ENCODE results near the gene SH3RF2. TPM values are rescaled to one million over a fixed set of nuclear protein-coding genes. Genes with fewer than 3 reads are reported as not detected.

Gene SH3RF2
- total and polyA plus RNA-seq, 2 donors (not counting 1 experiment from before 2014, with no cell fraction given), result 0.03 TPM; not detected in 1

GRCh38 chr5:145984072-145984471, 47.7 kb downstream of the SH3RF2 start:
- H3K9me3 ChIP-seq (ENCODE audit: control extremely low read depth in 1 of 3, control insufficient read depth in 2 of 3, insufficient read depth in 1 of 3, low read length in 2 of 3), result no peaks in the 10 kb centered on the region
- H3K4me1 Mint-ChIP-seq, result no peaks in the 10 kb centered on the region
- WGBS (ENCODE audit: insufficient coverage), result 91% methylated on average over 1 of the region's 2 CpGs
- no peaks in the 10 kb centered on the region for H3K4me1 ChIP-seq (ENCODE audit: control insufficient read depth in 2 of 2, insufficient read depth in 2 of 2, low read length in 2 of 2)
- ATAC-seq (ENCODE audit: low read depth), result no peak
- H3K27me3 ChIP-seq (replicated peaks in 1 of 4; ENCODE audit: control extremely low read depth in 1 of 4, control insufficient read depth in 3 of 4, insufficient read depth in 4 of 4, low read length in 3 of 4), result no peaks in the 10 kb centered on the region
- H3K9me3 Mint-ChIP-seq (ENCODE audit: insufficient read depth), result no peaks in the 10 kb centered on the region
- no peak overlapping the region for H3K27ac ChIP-seq (ENCODE audit: low read length in 2 of 2)
- H3K4me3 Mint-ChIP-seq, result no peak overlapping the region
- ChIA-PET CTCF (no interaction called here), POLR2A (no interaction called here)
- no peak for DNase-seq
- H3K79me2 ChIP-seq (ENCODE audit: control insufficient read depth, insufficient read depth, low read length), result no peaks in the 10 kb centered on the region
- H4K20me1 ChIP-seq (ENCODE audit: control insufficient read depth, insufficient read depth, low read length, poor library complexity, severe bottlenecking), result no peaks in the 10 kb centered on the region
- H3K27ac Mint-ChIP-seq, result no peak overlapping the region
- no peak overlapping the region for H3K4me3 ChIP-seq (ENCODE audit: control extremely low read depth in 1 of 5, extremely low read depth in 1 of 5, insufficient read depth in 1 of 5, low read depth in 2 of 5, low read length in 4 of 5)
- H2AFZ ChIP-seq (ENCODE audit: insufficient read depth, low read depth, low read length, poor library complexity, severe bottlenecking), result no peak overlapping the region
- intact Hi-C loops (cut with micrococcal nuclease), result no loop called here
- H3K9ac ChIP-seq (ENCODE audit: low read length), result no peak overlapping the region
- TF ChIP-seq CTCF (IDR thresholded peaks at IDR 0.05), result no peak
- TF ChIP-seq EZH2 (IDR thresholded peaks at IDR 0.05; ENCODE audit: borderline replicate concordance, insufficient read depth, low read depth, low read length, poor library complexity, severe bottlenecking), result no peak
- peaks cover 3% of the 10 kb centered on the region for H3K27me3 Mint-ChIP-seq
- H3K36me3 ChIP-seq (replicated peaks in 1 of 2; ENCODE audit: control extremely low read depth in 1 of 2, control insufficient read depth in 1 of 2, extremely low read depth in 1 of 2, insufficient read depth in 2 of 2, low read length in 1 of 2), result no peaks in the 10 kb centered on the region
- H3K4me2 ChIP-seq (replicated peaks; ENCODE audit: low read depth, low read length, poor library complexity, severe bottlenecking), result no peak overlapping the region

DNA sequence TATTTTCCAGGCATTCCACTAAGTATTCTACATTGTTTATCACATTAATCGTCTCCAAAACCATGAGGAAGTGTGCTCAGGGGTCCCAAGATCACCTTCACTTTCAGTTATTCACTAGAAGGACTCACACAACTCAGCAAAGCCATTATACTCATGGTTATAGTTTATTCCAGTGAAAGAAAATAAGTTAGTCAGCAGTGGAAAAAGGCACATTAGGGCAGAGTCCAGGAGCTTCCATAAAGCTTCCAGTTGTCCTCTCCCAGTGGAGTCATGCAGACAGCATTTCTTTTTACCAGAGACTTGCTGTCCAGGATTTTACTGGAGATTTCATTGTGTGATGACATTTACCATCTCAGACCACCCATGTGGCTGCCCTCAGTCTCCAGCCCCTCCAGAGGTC, 51.5 kb downstream of the SH3RF2 start:
- POLR2A ChIA-PET, result no interaction called here
- Histone ChIP-seq H3K4me2 (replicated peaks; ENCODE audit: low read depth, low read length, poor library complexity, severe bottlenecking) (no peak overlapping the region), H3K4me1 (ENCODE audit: control insufficient read depth in 2 of 2, insufficient read depth in 2 of 2, low read length in 2 of 2) (no peaks in the 10 kb centered on the region), H3K36me3 (replicated peaks in 1 of 2; ENCODE audit: control extremely low read depth in 1 of 2, control insufficient read depth in 1 of 2, extremely low read depth in 1 of 2, insufficient read depth in 2 of 2, low read length in 1 of 2) (no peaks in the 10 kb centered on the region), H3K9ac (ENCODE audit: low read length) (no peak overlapping the region), H3K79me2 (ENCODE audit: control insufficient read depth, insufficient read depth, low read length) (no peaks in the 10 kb centered on the region), H3K9me3 (ENCODE audit: control extremely low read depth in 1 of 3, control insufficient read depth in 2 of 3, insufficient read depth in 1 of 3, low read length in 2 of 3) (no peaks in the 10 kb centered on the region), H2AFZ (ENCODE audit: insufficient read depth, low read depth, low read length, poor library complexity, severe bottlenecking) (no peak overlapping the region), H3K4me3 (ENCODE audit: control extremely low read depth in 1 of 5, extremely low read depth in 1 of 5, insufficient read depth in 1 of 5, low read depth in 2 of 5, low read length in 4 of 5) (no peak overlapping the region), H3K27ac (ENCODE audit: low read length in 2 of 2) (no peak overlapping the region), H3K27me3 (replicated peaks in 1 of 4; ENCODE audit: control extremely low read depth in 1 of 4, control insufficient read depth in 3 of 4, insufficient read depth in 4 of 4, low read length in 3 of 4) (no peaks in the 10 kb centered on the region), H4K20me1 (ENCODE audit: control insufficient read depth, insufficient read depth, low read length, poor library complexity, severe bottlenecking) (no peaks in the 10 kb centered on the region)
- H3K4me3 Mint-ChIP-seq, result no peak overlapping the region
- TF ChIP-seq EZH2 (IDR thresholded peaks at IDR 0.05; ENCODE audit: borderline replicate concordance, insufficient read depth, low read depth, low read length, poor library complexity, severe bottlenecking) (no peak), CTCF (IDR thresholded peaks at IDR 0.05) (no peak)
- CTCF ChIA-PET, result no interaction called here
- intact Hi-C loops (cut with micrococcal nuclease), result no loop called here
- H3K27ac Mint-ChIP-seq, result no peak overlapping the region
- H3K4me1 Mint-ChIP-seq, result no peaks in the 10 kb centered on the region
- no peaks in the 10 kb centered on the region for H3K27me3 Mint-ChIP-seq
- no CpG with 5 or more reads among the region's 1 CpG for WGBS (ENCODE audit: insufficient coverage)
- H3K9me3 Mint-ChIP-seq (ENCODE audit: insufficient read depth), result no peaks in the 10 kb centered on the region
- DNase-seq (no peak), ATAC-seq (ENCODE audit: low read depth) (no peak)

All from B cell (primary cell).